ENCODE data around the gene NUDT13.

The NUDT13 gene

GRCh38 chr10:73167458-73167782 is 57.2 kb downstream of the NUDT13 start:
- no peak for DNase-seq

- DNase-seq = peak; percentile 74 to 81 (median 78)
Observed at GRCh38 chr10:73167783-73168464, 57.7 kb downstream of the NUDT13 start, which contains the start of the genes ECD and FAM149B1. Gene ECD (minus strand): TSS chr10:73168008. CDS start chr10:73163937, 4,071 bp downstream. Gene FAM149B1 (plus strand): TSS chr10:73168119. CDS start chr10:73168340, 221 bp downstream.

- no peak for DNase-seq
Observed at GRCh38 chr10:73168465-73168803, 58.2 kb downstream of the NUDT13 start.

- DNase-seq = no peak
Observed at GRCh38 chr10:73169320-73169719, 59.1 kb downstream of the NUDT13 start.

- DNase-seq = no peak
Observed at GRCh38 chr10:73172867-73173266, 62.6 kb downstream of the NUDT13 start.

GRCh38 chr10:73174148-73174925 is 64.1 kb downstream of the NUDT13 start:
- no peak for DNase-seq
